ENCODE results near the gene PTPN2.

DNA sequence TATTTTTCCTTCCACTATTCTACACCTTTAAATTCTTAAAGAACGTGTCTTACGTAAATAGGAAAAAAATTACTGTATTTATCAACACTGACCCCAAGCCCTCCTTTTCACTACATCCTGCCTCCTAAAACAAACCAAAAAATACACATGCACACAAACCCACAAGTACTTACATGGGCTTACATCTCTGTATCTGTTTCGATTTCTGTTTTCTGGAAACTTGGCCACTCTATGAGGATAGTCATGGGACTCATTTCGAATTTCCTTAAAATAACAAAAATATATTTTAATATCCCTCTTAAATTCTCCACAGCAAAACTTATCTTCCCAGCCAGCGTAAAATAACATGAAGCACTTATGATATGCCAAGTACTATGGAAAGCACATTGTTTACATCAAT, 25.0 kb downstream of the PTPN2 start:
- TF ChIP-seq, protein P1, sequence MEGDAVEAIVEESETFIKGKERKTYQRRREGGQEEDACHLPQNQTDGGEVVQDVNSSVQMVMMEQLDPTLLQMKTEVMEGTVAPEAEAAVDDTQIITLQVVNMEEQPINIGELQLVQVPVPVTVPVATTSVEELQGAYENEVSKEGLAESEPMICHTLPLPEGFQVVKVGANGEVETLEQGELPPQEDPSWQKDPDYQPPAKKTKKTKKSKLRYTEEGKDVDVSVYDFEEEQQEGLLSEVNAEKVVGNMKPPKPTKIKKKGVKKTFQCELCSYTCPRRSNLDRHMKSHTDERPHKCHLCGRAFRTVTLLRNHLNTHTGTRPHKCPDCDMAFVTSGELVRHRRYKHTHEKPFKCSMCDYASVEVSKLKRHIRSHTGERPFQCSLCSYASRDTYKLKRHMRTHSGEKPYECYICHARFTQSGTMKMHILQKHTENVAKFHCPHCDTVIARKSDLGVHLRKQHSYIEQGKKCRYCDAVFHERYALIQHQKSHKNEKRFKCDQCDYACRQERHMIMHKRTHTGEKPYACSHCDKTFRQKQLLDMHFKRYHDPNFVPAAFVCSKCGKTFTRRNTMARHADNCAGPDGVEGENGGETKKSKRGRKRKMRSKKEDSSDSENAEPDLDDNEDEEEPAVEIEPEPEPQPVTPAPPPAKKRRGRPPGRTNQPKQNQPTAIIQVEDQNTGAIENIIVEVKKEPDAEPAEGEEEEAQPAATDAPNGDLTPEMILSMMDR (conservative IDR thresholded peaks at IDR 0.05; ENCODE audit: low read depth, low read length), result no peak
- no peak for TF ChIP-seq EZH2 (IDR thresholded peaks at IDR 0.05; ENCODE audit: borderline replicate concordance, low read depth, low read length, poor library complexity, severe bottlenecking)

Data from A673 (cell line).